OCI-LY3 (cell line): ENCODE data around the gene RPLP2.

ENCODE experiments used
- H2AFZ ChIP-seq: fragments of 200-600, 300-600 bp; shearing (Covaris generic); 2 replicates; pipeline ENCODE4 v1.6.0; 2014; ENCODE audit warnings: antibody characterized with exemption, low read depth, low read length
- H3K27ac ChIP-seq: fragments of 200-600, 300-600 bp; sonication (generic); 2 replicates; pipeline ENCODE4 v1.5.1; 2014; ENCODE audit warnings: mild to moderate bottlenecking, low read length, moderate library complexity, mixed read lengths
- H3K27me3 ChIP-seq: fragments of 200-600, 300-600 bp; sonication (generic); 2 replicates; pipeline ENCODE4 v1.6.1; 2014; ENCODE audit warnings: low read depth, low read length, mixed read lengths
- H3K36me3 ChIP-seq: fragments of 200-600, 300-600 bp; sonication (generic); replicated peaks from 2 replicates; pipeline ENCODE3; 2014; ENCODE audit warnings: low read depth, low read length, mixed read lengths
- H3K4me1 ChIP-seq: fragments of 300-600, 200-600 bp; sonication (generic); 2 replicates; pipeline ENCODE4 v1.6.1; 2014; ENCODE audit warnings: low read length, mixed read lengths
- H3K4me2 ChIP-seq: fragments of 200-600, 300-600 bp; sonication (generic); 2 replicates; pipeline ENCODE4 v1.6.1; 2014; ENCODE audit warnings: low read length, mixed read lengths
- H3K4me3 ChIP-seq: fragments of 300-600, 200-600 bp; sonication (generic); 2 replicates; pipeline ENCODE4 v1.5.1; 2014; ENCODE audit warnings: antibody characterized with exemption, mild to moderate bottlenecking, low read length, moderate library complexity
- H3K79me2 ChIP-seq: fragments of 300-600, 200-600 bp; shearing (Covaris generic); 2 replicates; pipeline ENCODE4 v1.6.1; 2014; ENCODE audit warnings: mild to moderate bottlenecking, low read length, mixed read lengths
- H3K9ac ChIP-seq: fragments of 300-600, 200-600 bp; shearing (Covaris generic); 2 replicates; pipeline ENCODE4 v1.6.0; 2014; ENCODE audit warnings: mild to moderate bottlenecking, low read length, moderate library complexity
- H3K9me3 ChIP-seq: fragments of 200-600, 300-600 bp; shearing (Covaris generic); 2 replicates; pipeline ENCODE4 v1.6.1; 2014; ENCODE audit warnings: low read length, mixed read lengths; ENCODE audit not compliant: insufficient read depth
- H4K20me1 ChIP-seq: fragments of 200-600, 300-600 bp; sonication (generic); 2 replicates; pipeline ENCODE4 v1.6.1; 2016; ENCODE audit warnings: low read length, mixed read lengths; ENCODE audit not compliant: insufficient read depth
- EZH2phosphoT487 ChIP-seq: fragments of 200-600 bp; shearing (Covaris generic); IDR thresholded peaks from 2 replicates; pipeline ENCODE4 v1.6.1; 2018; ENCODE audit warnings: antibody characterized with exemption, mixed run types, low read depth
- TF ChIP-seq, protein P1 (sequence below): fragments of 200-600, 300-600 bp; sonication (generic); IDR thresholded peaks from 2 replicates; pipeline ENCODE4 v1.5.1; 2014; ENCODE audit warnings: antibody characterized with exemption, low read length, low read depth

The RPLP2 gene

DNA sequence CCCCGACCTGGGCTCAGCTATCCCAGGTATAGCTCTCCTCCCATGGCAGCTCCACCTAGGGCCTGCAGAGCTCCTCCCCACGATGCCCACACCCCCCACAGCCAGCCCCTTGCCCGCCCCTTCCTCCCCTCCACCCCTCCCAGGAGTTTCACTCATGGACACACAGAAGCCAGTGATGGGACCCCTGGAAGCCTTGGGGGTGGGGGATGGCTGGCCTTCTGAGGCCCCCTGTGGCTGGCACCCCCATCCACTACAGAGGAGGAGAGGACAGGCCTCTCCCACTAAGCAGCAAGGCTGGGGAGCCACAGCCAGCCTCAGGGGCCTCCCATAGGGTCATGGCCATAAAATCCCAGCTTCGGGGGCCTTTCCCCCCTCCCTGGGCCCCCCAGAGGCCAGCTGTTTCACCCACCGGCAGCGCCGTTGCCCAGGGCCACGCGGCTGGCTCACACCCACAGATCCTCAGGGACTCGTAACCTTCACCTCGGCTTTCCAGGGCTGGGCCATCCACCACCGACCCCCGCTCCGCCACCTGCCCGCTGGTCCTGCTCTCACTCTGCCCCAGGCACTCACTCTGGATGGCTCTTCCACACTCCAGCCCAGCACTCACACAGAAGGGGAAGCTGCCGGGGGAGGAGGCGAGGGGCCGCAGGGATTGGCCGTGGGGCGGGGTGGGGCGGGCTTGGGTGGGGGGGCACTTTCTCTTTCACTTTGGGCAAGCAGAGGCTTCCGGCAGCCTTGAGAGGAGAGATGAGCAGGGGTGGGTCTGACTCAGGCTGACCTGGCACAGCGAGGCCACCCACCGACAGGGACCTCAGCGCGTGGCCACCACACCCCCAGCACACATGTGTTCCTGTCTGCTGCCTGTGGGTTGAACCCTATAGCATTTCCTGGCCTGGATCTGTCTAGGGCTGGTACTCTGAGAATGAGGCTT is 13.9 kb upstream of the RPLP2 start:
- H3K4me1 ChIP-seq = peaks cover 14% of the 10 kb centered on the region

DNA sequence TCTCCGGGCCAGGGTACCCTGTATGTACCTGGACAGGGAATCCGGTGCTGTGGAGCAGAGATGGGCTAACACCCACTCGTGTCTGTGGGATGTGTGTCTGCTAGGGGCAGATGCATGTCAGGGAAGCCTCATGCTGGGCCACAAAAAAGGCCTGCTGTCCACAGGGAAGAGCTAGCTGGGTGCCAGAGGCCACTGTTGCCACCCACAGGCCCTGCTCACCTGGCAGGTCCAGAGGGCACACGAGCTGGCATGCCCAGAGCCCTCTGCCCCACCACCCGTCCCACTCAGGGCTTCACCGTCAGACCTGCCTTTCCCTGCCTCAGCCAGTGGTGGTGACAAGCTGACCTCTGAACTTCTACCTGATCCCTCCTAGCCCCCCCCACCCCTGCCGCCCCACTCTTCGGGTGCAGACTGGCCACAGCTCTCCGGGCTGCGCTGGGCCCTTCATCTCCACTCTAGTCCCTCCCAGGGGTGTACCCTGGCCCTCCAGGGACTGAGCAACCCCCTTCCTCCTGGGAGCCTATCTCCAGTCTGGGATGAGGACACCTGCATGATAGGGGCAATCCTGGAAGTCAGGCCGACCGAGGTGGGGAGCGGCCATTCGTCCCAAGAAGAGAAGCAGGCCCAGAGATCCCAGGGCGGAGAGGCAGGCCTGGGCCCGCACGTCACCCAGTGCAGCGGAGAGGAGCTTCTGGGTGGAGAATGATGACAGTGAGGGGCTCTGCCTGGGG is 13.0 kb upstream of the RPLP2 start:
- Histone ChIP-seq H3K36me3 (peaks cover 3% of the 10 kb centered on the region), H3K4me1 (peaks cover 14% of the 10 kb centered on the region), H3K79me2 (peaks cover 34% of the 10 kb centered on the region), H3K27ac (peak overlapping the region; percentile 78), H3K27me3 (no peaks in the 10 kb centered on the region), H2AFZ (no peak overlapping the region), H3K9me3 (no peaks in the 10 kb centered on the region), H3K9ac (peak overlapping the region; percentile 90), H3K4me3 (peak overlapping the region; percentile 92), H3K4me2 (peak overlapping the region; percentile 98), H4K20me1 (peaks cover 4% of the 10 kb centered on the region; the same call in 1 of the 2 replicates)
- TF ChIP-seq, protein P1, sequence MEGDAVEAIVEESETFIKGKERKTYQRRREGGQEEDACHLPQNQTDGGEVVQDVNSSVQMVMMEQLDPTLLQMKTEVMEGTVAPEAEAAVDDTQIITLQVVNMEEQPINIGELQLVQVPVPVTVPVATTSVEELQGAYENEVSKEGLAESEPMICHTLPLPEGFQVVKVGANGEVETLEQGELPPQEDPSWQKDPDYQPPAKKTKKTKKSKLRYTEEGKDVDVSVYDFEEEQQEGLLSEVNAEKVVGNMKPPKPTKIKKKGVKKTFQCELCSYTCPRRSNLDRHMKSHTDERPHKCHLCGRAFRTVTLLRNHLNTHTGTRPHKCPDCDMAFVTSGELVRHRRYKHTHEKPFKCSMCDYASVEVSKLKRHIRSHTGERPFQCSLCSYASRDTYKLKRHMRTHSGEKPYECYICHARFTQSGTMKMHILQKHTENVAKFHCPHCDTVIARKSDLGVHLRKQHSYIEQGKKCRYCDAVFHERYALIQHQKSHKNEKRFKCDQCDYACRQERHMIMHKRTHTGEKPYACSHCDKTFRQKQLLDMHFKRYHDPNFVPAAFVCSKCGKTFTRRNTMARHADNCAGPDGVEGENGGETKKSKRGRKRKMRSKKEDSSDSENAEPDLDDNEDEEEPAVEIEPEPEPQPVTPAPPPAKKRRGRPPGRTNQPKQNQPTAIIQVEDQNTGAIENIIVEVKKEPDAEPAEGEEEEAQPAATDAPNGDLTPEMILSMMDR = no peak
- TF ChIP-seq EZH2phosphoT487 = no peak

More for the DNA sequence above, 13.9 kb upstream of the RPLP2 start:
- Histone ChIP-seq H3K36me3 (peaks cover 3% of the 10 kb centered on the region), H4K20me1 (peaks cover 6% of the 10 kb centered on the region; the same call in 1 of the 2 replicates), H3K4me2 (peak overlapping the region; percentile 98), H2AFZ (no peak overlapping the region), H3K9ac (peak overlapping the region; percentile 90), H3K79me2 (peaks cover 34% of the 10 kb centered on the region), H3K9me3 (no peaks in the 10 kb centered on the region), H3K4me3 (peak overlapping the region; percentile 92), H3K27ac (peak overlapping the region; percentile 78), H3K27me3 (no peaks in the 10 kb centered on the region)
- no peak for TF ChIP-seq EZH2phosphoT487
- TF ChIP-seq, protein P1 = no peak

DNA sequence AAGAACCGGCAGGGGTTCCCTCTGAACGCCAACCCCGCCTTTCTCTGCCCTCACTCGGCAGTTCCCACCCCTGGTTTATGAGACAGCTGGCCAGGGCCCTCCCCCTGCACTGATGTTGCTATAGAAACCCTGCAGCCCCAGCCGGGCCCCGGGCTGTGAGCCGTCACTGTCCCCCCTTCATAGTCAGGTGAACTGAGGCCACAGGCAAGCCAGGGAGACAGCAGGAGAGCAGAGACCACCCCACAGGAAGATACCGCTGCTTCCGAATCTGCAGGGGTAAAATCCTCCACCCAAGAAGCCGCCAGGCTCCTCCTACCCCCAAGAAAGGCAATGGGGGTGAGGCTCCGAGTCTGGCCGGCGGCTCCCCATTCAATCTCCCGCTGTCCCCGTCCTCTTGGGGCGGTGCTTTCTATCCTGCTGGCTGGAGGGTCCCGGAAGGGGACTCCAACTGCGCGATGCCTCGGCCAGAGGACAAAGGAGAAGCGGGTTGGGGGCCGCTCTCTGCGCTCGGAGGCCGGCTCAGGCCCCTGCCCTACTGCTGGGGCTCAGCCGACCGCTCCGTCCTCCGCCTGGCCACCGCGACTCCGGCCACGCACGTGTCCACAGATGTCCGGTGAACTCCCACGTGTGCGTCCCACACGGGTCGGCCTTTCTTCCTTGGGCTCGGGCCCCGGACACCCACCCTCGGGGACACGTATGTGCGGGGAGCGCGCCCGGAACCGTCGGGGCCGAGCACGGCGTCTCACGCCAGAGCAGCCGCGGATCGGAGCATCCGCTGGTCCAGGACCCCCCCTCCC is 12.3 kb upstream of the RPLP2 start:
- no peaks in the 10 kb centered on the region for H3K9me3 ChIP-seq
- peak overlapping the region; percentile 98 for H3K4me2 ChIP-seq
- H3K79me2 ChIP-seq = peaks cover 34% of the 10 kb centered on the region
- H3K27me3 ChIP-seq = no peaks in the 10 kb centered on the region
- peaks cover 14% of the 10 kb centered on the region for H3K4me1 ChIP-seq
- peak overlapping the region; percentile 90 for H3K9ac ChIP-seq
- peaks cover 4% of the 10 kb centered on the region; the same call in 1 of the 2 replicates for H4K20me1 ChIP-seq
- H3K36me3 ChIP-seq = no peaks in the 10 kb centered on the region
- peak overlapping the region; percentile 78 for H3K27ac ChIP-seq
- H2AFZ ChIP-seq = peak overlapping the region; percentile 58; the same call in 1 of the 2 replicates
- no peak for TF ChIP-seq EZH2phosphoT487
- TF ChIP-seq, protein P1 = no peak
- H3K4me3 ChIP-seq = peak overlapping the region; percentile 92
